Measurements from ENCODE around the gene RASA4B. TPM values are rescaled to one million over a fixed set of nuclear protein-coding genes. Genes with fewer than 3 reads are reported as not detected.
"Not testable (repeated sequence)": the region's sequence is repeated elsewhere in the genome, so short reads cannot be mapped to it uniquely, and the experiment has no call there.

RASA4B gene
- total RNA-seq (5.8 and 9.8 TPM in 2 replicates), polyA plus RNA-seq (3.2 and 4.7 TPM in 2 replicates), polyA minus RNA-seq (4.2 and 4.5 TPM in 2 replicates), Bru-seq, nascent RNA (not detected), BruChase-seq, experiment 1, labeled RNA remaining after a 6-hour chase (not detected), BruChase-seq, experiment 2, labeled RNA remaining after a 2-hour chase (not detected)
- polyA plus RNA-seq (2011; cell fraction: cytosol; rRNA removed), result 2.3 and 3.8 TPM in 2 replicates
- 9.7 and 11.5 TPM in 2 replicates for polyA plus RNA-seq (2011; cell fraction: nucleus; rRNA removed)
- 4.8 and 9.8 TPM in 2 replicates for polyA plus RNA-seq (2012)
- polyA minus RNA-seq (2011; cell fraction: cytosol; rRNA and poly(A)+ RNA removed), result 2.8 TPM
- polyA minus RNA-seq (2011; cell fraction: nucleus; rRNA and poly(A)+ RNA removed), result 2.3 and 4.6 TPM in 2 replicates
- long read RNA-seq, result 0 reads

GRCh38 chr7:102517550-102518147, at the start of gene RASA4B:
TSS of gene RASA4B (minus strand) at chr7:102517777. CDS start at chr7:102517710, 67 bp downstream.
- BruUV-seq (replicated peaks); H3K36me3 ChIP-seq (ENCODE audit: control insufficient read depth in 2 of 2, extremely low read depth in 1 of 2, insufficient read depth in 2 of 2, low read length in 2 of 2); H3K79me2 ChIP-seq (ENCODE audit: control insufficient read depth, insufficient read depth, low read length); H3K9me1 ChIP-seq (replicated peaks; ENCODE audit: control insufficient read depth, extremely low read depth, insufficient read depth, low read length); H4K20me1 ChIP-seq (replicated peaks; ENCODE audit: control insufficient read depth, extremely low read depth, insufficient read depth, low read length); dilution Hi-C loops (cut with MboI; ENCODE audit: extremely low pct_ligation_motif_present, low sequenced_read_pairs); H3K4me1 ChIP-seq (ENCODE audit: control insufficient read depth, extremely low read depth, insufficient read depth, low read length); CTCF ChIA-PET; H3K27ac ChIP-seq (ENCODE audit: insufficient read depth, low read depth, low read length); H2AFZ ChIP-seq (ENCODE audit: low read depth, low read length); H3K27me3 ChIP-seq (ENCODE audit: control insufficient read depth in 2 of 2, insufficient read depth in 2 of 2, low read length in 2 of 2); H3K9me3 ChIP-seq (replicated peaks; ENCODE audit: control insufficient read depth, insufficient read depth, low read length); H3K9ac ChIP-seq (replicated peaks; ENCODE audit: extremely low read depth, insufficient read depth, low read length); POLR2A ChIA-PET; intact Hi-C loops (cut with micrococcal nuclease); H3K4me2 ChIP-seq (ENCODE audit: insufficient read depth, low read length); DNase-seq (ENCODE audit: low read depth, low spot score): not testable (repeated sequence)
- H3K4me3 ChIP-seq (replicated peaks in 1 of 3; ENCODE audit: insufficient read depth in 1 of 3, low read depth in 1 of 3, low read length in 3 of 3), result peak within 1 kb of the TSS in 1 of 3 experiments; percentile 24
- FAIRE-seq, result peak; percentile 88

- H3K4me2 ChIP-seq (ENCODE audit: insufficient read depth, low read length); CTCF ChIA-PET; H3K9ac ChIP-seq (replicated peaks; ENCODE audit: extremely low read depth, insufficient read depth, low read length); H4K20me1 ChIP-seq (replicated peaks; ENCODE audit: control insufficient read depth, extremely low read depth, insufficient read depth, low read length); H3K4me3 ChIP-seq (replicated peaks in 1 of 3; ENCODE audit: insufficient read depth in 1 of 3, low read depth in 1 of 3, low read length in 3 of 3); H3K36me3 ChIP-seq (ENCODE audit: control insufficient read depth in 2 of 2, extremely low read depth in 1 of 2, insufficient read depth in 2 of 2, low read length in 2 of 2); POLR2A ChIA-PET; DNase-seq (ENCODE audit: low read depth, low spot score); H3K79me2 ChIP-seq (ENCODE audit: control insufficient read depth, insufficient read depth, low read length); H3K4me1 ChIP-seq (ENCODE audit: control insufficient read depth, extremely low read depth, insufficient read depth, low read length); intact Hi-C loops (cut with micrococcal nuclease); H3K9me3 ChIP-seq (replicated peaks; ENCODE audit: control insufficient read depth, insufficient read depth, low read length); BruUV-seq (replicated peaks); H2AFZ ChIP-seq (ENCODE audit: low read depth, low read length); FAIRE-seq; H3K27ac ChIP-seq (ENCODE audit: insufficient read depth, low read depth, low read length); H3K27me3 ChIP-seq (ENCODE audit: control insufficient read depth in 2 of 2, insufficient read depth in 2 of 2, low read length in 2 of 2); H3K9me1 ChIP-seq (replicated peaks; ENCODE audit: control insufficient read depth, extremely low read depth, insufficient read depth, low read length); dilution Hi-C loops (cut with MboI; ENCODE audit: extremely low pct_ligation_motif_present, low sequenced_read_pairs): not testable (repeated sequence)
Observed at GRCh38 chr7:102550808-102551422, 33.3 kb upstream of the RASA4B start, which contains the start of gene SPDYE2. TSS of gene SPDYE2 (plus strand) at chr7:102551226. CDS start at chr7:102553256, 2,030 bp downstream.

GRCh38 chr7:102546353-102546752, 28.8 kb upstream of the RASA4B start:
- dilution Hi-C loops (cut with MboI; ENCODE audit: extremely low pct_ligation_motif_present, low sequenced_read_pairs); DNase-seq (ENCODE audit: low read depth, low spot score); FAIRE-seq; H2AFZ ChIP-seq (ENCODE audit: low read depth, low read length); H3K79me2 ChIP-seq (ENCODE audit: control insufficient read depth, insufficient read depth, low read length); intact Hi-C loops (cut with micrococcal nuclease); POLR2A ChIA-PET; CTCF ChIA-PET; H3K4me3 ChIP-seq (replicated peaks in 1 of 3; ENCODE audit: insufficient read depth in 1 of 3, low read depth in 1 of 3, low read length in 3 of 3); H3K9me1 ChIP-seq (replicated peaks; ENCODE audit: control insufficient read depth, extremely low read depth, insufficient read depth, low read length); H3K9me3 ChIP-seq (replicated peaks; ENCODE audit: control insufficient read depth, insufficient read depth, low read length); H3K4me2 ChIP-seq (ENCODE audit: insufficient read depth, low read length); BruUV-seq (replicated peaks); H3K27ac ChIP-seq (ENCODE audit: insufficient read depth, low read depth, low read length); H3K9ac ChIP-seq (replicated peaks; ENCODE audit: extremely low read depth, insufficient read depth, low read length); H3K4me1 ChIP-seq (ENCODE audit: control insufficient read depth, extremely low read depth, insufficient read depth, low read length); H3K36me3 ChIP-seq (ENCODE audit: control insufficient read depth in 2 of 2, extremely low read depth in 1 of 2, insufficient read depth in 2 of 2, low read length in 2 of 2); H3K27me3 ChIP-seq (ENCODE audit: control insufficient read depth in 2 of 2, insufficient read depth in 2 of 2, low read length in 2 of 2); H4K20me1 ChIP-seq (replicated peaks; ENCODE audit: control insufficient read depth, extremely low read depth, insufficient read depth, low read length): not testable (repeated sequence)

GRCh38 chr7:102545288-102545687, 27.7 kb upstream of the RASA4B start:
- POLR2A ChIA-PET, FAIRE-seq: not testable (repeated sequence)

More at GRCh38 chr7:102545288-102545687, 27.7 kb upstream of the RASA4B start:
- H4K20me1 ChIP-seq (replicated peaks; ENCODE audit: control insufficient read depth, extremely low read depth, insufficient read depth, low read length); H3K27ac ChIP-seq (ENCODE audit: insufficient read depth, low read depth, low read length); H3K4me1 ChIP-seq (ENCODE audit: control insufficient read depth, extremely low read depth, insufficient read depth, low read length); H3K4me3 ChIP-seq (replicated peaks in 1 of 3; ENCODE audit: insufficient read depth in 1 of 3, low read depth in 1 of 3, low read length in 3 of 3); H3K36me3 ChIP-seq (ENCODE audit: control insufficient read depth in 2 of 2, extremely low read depth in 1 of 2, insufficient read depth in 2 of 2, low read length in 2 of 2); intact Hi-C loops (cut with micrococcal nuclease); dilution Hi-C loops (cut with MboI; ENCODE audit: extremely low pct_ligation_motif_present, low sequenced_read_pairs); H3K9ac ChIP-seq (replicated peaks; ENCODE audit: extremely low read depth, insufficient read depth, low read length); H3K9me1 ChIP-seq (replicated peaks; ENCODE audit: control insufficient read depth, extremely low read depth, insufficient read depth, low read length); H3K27me3 ChIP-seq (ENCODE audit: control insufficient read depth in 2 of 2, insufficient read depth in 2 of 2, low read length in 2 of 2); CTCF ChIA-PET; BruUV-seq (replicated peaks); H3K9me3 ChIP-seq (replicated peaks; ENCODE audit: control insufficient read depth, insufficient read depth, low read length); H2AFZ ChIP-seq (ENCODE audit: low read depth, low read length); DNase-seq (ENCODE audit: low read depth, low spot score); H3K79me2 ChIP-seq (ENCODE audit: control insufficient read depth, insufficient read depth, low read length); H3K4me2 ChIP-seq (ENCODE audit: insufficient read depth, low read length): not testable (repeated sequence)

Data from endothelial cell of umbilical vein (primary cell).